Colonic mucosa (tissue), 4 donors: ENCODE results near the gene RHOT2. TPM values are rescaled to one million over a fixed set of nuclear protein-coding genes. Genes with fewer than 3 reads are reported as not detected.

Source experiments
- DNase-seq: peaks from one replicate; pipeline ENCODE4 v3.0.0-alpha.2; 2020
- H3K27ac ChIP-seq: fragments of 200-600 bp; one replicate; pipeline ENCODE4 v1.8.0; 2021
- H3K27me3 ChIP-seq: fragments of 200-600 bp; one replicate; pipeline ENCODE4 v1.8.0; 2021
- H3K36me3 ChIP-seq: fragments of 200-600 bp; one replicate; pipeline ENCODE4 v1.8.0; 2021
- H3K4me1 ChIP-seq: fragments of 200-600 bp; one replicate; pipeline ENCODE4 v1.8.0; 2021; ENCODE audit warnings: mild to moderate bottlenecking
- H3K4me3 ChIP-seq: fragments of 200-600 bp; one replicate; pipeline ENCODE4 v1.8.0; 2021
- H3K9ac ChIP-seq, 2 donors: one replicate each; pipeline ENCODE4 v1.7.0; 2013; ENCODE audit warnings: control low read depth in 2 of 2, low read depth in 2 of 2, low read length in 2 of 2
- H3K9me3 ChIP-seq: fragments of 200-600 bp; one replicate; pipeline ENCODE4 v1.8.0; 2021
- CTCF ChIP-seq: fragments of 200-600 bp; IDR thresholded peaks from one replicate; pipeline ENCODE4 v1.8.0; 2022; ENCODE audit warnings: antibody characterized with exemption, mild to moderate bottlenecking
- intact Hi-C: fragments of 100-400 bp; cut with DNase I; formaldehyde crosslinking; loops from one replicate; pipeline ENCODE4 v1.14.1; 2022
- total RNA-seq, 2 donors: library from RNA; stranded (reverse); fragmentation: NEBNext Ultra II Directional in 1 of 2; extraction: Animal tissue kit (Norgen Biotek cat#: 25700) in 1 of 2; gene quantifications; one replicate each; pipeline ENCODE4 v1.2.1, GENCODE V29; 2021
- donor health status: healthy.
- donor health status: DM: no; HTN: no; CAD: no.
- donor health status: DM: no; HTN: no; CAD: no.

RHOT2 gene
- total RNA-seq, 2 donors from 2014 or later: 112 to 182 TPM

- Histone ChIP-seq H3K4me3 (peak within 1 kb of the TSS; percentile 97), H3K27ac (peak within 1 kb of the TSS; percentile 80), H3K27me3 (no peaks in the 10 kb centered on the region), H3K36me3 (no peaks in the 10 kb centered on the region), H3K9me3 (no peaks in the 10 kb centered on the region), H3K4me1 (peaks cover 29% of the 10 kb centered on the region), H3K9ac (peak within 1 kb of the TSS; percentile 82 to 95)
- TF ChIP-seq CTCF: no peak
- intact Hi-C loops: no loop called here
- DNase-seq: peak; percentile 96
Observed at GRCh38 chr16:648781-649589, 18.9 kb upstream of the RHOT2 start, which contains the start of gene WDR90. Gene WDR90, plus strand, starts transcription at chr16:649365. Its CDS starts 52 bp downstream, at chr16:649417.

GRCh38 chr16:649631-650030 is 18.3 kb upstream of the RHOT2 start:
- intact Hi-C loops: no loop called here
- H3K36me3 ChIP-seq: no peaks in the 10 kb centered on the region
- H3K4me1 ChIP-seq: peaks cover 29% of the 10 kb centered on the region
- H3K4me3 ChIP-seq: peak overlapping the region; percentile 97
- no peak for DNase-seq
- peak overlapping the region; percentile 66 to 95 for H3K9ac ChIP-seq
- no peaks in the 10 kb centered on the region for H3K27me3 ChIP-seq
- no peak for TF ChIP-seq CTCF
- H3K27ac ChIP-seq: peak overlapping the region; percentile 80
- H3K9me3 ChIP-seq: no peaks in the 10 kb centered on the region

- Histone ChIP-seq H3K36me3 (no peaks in the 10 kb centered on the region), H3K9ac (no peak overlapping the region), H3K27me3 (no peaks in the 10 kb centered on the region), H3K27ac (no peak overlapping the region), H3K4me3 (no peak overlapping the region), H3K9me3 (no peaks in the 10 kb centered on the region), H3K4me1 (peaks cover 22% of the 10 kb centered on the region)
- intact Hi-C loops: no loop called here
- no peak for DNase-seq
- no peak for TF ChIP-seq CTCF
Observed at GRCh38 chr16:651844-652243, 16.1 kb upstream of the RHOT2 start.

GRCh38 chr16:652454-653305 is 15.3 kb upstream of the RHOT2 start:
- no peak for DNase-seq
- Histone ChIP-seq H3K36me3 (no peaks in the 10 kb centered on the region), H3K9me3 (no peaks in the 10 kb centered on the region), H3K9ac (peak overlapping the region in 1 of 2 donors; percentile 2), H3K4me3 (no peak overlapping the region), H3K27ac (no peak overlapping the region), H3K27me3 (no peaks in the 10 kb centered on the region), H3K4me1 (peaks cover 14% of the 10 kb centered on the region)
- intact Hi-C loops: no loop called here
- no peak for TF ChIP-seq CTCF

GRCh38 chr16:654034-654433 is 13.9 kb upstream of the RHOT2 start:
- Histone ChIP-seq H3K36me3 (no peaks in the 10 kb centered on the region), H3K4me3 (no peak overlapping the region), H3K27me3 (no peaks in the 10 kb centered on the region), H3K27ac (no peak overlapping the region), H3K4me1 (peaks cover 6% of the 10 kb centered on the region), H3K9me3 (no peaks in the 10 kb centered on the region), H3K9ac (no peak overlapping the region)
- TF ChIP-seq CTCF: no peak
- no peak for DNase-seq
- intact Hi-C loops: no loop called here
